Measurements from ENCODE around the gene CAMSAP1.
"Not testable (repeated sequence)": the region's sequence is repeated elsewhere in the genome, so short reads cannot be mapped to it uniquely, and the experiment has no call there.

Gene CAMSAP1, protein sequence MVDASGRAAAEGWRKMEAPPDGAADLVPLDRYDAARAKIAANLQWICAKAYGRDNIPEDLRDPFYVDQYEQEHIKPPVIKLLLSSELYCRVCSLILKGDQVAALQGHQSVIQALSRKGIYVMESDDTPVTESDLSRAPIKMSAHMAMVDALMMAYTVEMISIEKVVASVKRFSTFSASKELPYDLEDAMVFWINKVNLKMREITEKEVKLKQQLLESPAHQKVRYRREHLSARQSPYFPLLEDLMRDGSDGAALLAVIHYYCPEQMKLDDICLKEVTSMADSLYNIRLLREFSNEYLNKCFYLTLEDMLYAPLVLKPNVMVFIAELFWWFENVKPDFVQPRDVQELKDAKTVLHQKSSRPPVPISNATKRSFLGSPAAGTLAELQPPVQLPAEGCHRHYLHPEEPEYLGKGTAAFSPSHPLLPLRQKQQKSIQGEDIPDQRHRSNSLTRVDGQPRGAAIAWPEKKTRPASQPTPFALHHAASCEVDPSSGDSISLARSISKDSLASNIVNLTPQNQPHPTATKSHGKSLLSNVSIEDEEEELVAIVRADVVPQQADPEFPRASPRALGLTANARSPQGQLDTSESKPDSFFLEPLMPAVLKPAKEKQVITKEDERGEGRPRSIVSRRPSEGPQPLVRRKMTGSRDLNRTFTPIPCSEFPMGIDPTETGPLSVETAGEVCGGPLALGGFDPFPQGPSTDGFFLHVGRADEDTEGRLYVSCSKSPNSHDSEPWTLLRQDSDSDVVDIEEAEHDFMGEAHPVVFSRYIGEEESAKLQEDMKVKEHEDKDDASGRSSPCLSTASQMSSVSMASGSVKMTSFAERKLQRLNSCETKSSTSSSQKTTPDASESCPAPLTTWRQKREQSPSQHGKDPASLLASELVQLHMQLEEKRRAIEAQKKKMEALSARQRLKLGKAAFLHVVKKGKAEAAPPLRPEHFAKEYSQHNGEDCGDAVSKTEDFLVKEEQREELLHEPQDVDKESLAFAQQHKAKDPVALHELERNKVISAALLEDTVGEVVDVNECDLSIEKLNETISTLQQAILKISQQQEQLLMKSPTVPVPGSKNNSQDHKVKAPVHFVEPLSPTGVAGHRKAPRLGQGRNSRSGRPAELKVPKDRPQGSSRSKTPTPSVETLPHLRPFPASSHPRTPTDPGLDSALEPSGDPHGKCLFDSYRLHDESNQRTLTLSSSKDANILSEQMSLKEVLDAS (N-terminal part only)

DNA sequence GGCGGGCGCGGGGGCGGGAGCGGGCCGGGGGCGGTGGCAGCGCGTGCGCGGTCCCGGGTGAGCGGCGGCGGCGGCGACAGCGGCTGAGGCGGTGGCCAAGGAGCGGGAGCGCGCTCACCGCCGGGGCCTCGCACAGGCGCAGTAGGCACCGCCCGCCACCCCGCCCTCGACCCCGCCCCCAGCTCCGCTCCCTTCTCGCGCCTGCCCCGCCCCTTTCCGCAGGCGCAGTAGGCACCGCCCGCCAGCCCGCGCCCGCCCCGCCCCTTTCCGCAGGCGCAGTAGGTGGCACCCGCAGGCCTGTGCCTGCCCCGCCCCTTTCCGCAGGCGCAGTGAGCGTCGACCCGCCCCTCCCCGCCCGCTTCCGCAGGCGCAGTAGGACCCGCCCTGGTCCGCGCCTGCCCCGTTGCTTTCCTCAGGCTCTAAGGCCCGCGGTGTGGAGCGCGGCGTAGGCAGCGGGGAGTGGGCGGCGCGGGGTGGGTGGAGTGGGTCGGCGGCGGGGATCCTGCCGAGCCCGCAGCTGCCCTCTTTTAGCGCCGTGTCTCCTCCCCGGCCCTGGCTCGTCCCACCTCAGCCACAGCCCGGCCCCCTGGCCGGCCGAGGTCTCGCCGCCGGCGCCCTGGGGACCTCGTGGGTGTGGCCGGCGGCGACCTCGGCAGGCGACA lies at the start of gene CAMSAP1:
Gene CAMSAP1, minus strand, starts transcription at position 116 of the 662 bp plus-strand sequence. CDS start 387 bp downstream, outside the sequence.
- peak; percentile 94 for DNase-seq

DNA sequence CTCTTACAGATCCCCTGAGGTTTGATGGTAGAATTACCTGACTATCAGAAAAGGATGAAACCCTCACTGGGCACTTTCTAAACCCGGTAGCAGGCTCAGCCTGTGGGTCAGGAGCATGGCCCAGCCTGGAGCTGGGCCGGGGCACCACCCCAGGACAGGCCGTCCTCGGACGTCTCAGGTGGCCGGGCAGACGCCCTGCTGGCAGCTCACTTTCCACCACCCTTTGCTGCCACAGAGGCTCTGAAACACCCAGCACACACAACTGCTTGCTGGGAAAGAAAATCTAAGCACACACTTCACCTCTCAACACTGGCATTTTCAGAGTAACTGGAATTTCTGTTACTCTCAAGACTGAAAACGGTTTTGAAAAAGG lies 49.4 kb upstream of the CAMSAP1 start:
- DNase-seq = no peak

DNA sequence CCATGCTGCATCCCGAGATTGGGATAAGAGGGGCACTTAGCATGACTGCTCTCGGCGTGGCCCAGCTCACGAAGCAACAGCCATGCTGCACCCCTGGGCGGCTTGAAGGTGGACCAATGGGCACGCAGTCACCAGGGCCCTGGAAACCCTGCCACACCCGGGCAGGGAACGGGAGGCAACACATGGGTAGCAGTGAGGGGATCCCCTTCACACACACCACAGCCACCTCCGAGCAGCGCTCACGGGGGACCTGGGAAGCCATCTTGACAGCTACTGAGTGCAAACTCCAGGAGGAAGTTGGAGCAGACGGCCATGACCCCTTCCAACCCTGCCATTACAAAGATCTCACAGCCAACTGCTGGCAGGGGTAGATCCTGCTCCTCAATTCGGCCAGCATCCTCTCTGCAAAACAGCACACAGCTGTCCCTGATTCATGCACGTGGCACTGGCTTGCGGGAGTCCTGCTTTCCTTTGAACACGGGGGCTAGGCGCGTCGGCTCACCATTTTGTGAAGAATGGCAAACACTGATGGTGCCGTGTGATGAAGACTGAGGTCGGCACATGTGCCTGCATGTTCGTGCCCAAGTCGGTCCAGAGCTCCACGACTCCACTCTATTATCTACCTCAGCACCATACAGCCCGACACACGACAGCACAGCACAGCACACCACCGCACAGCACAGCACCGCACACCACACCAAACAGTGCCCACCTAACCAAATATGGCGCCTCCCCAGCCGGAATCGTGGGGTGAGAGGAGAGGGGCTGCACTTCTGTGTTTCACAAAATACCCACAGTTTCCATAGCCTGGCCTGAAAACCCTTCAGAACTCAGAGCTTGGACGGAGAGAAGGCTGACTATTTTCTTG lies 48.8 kb upstream of the CAMSAP1 start:
- no peak for DNase-seq

DNA sequence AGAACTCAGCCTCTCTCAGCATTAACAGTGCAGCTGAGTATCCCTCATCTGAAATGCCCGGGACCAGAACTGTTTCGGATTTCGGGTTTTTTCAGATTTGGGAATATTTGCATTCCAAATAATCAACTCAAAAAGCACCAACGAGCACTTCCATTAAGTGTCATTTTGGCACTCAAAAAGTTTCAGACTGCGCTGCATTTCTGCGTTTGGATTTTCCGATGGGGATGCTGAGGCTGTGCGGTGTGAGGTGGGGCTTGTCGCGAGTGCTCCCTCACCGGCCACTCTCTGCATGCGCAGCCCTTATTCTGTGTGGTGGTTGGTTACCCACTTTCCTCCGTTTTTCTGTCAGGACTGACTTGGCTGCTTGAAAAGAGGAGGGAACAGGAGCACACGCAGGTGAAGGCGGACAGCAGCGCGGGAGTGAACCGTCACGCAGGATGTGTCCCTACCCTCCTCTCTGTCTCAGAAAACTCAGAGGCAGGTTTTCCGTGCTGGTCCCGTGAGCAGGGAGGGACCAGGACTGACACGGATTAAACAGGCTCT lies 45.4 kb upstream of the CAMSAP1 start:
- DNase-seq = no peak

DNA sequence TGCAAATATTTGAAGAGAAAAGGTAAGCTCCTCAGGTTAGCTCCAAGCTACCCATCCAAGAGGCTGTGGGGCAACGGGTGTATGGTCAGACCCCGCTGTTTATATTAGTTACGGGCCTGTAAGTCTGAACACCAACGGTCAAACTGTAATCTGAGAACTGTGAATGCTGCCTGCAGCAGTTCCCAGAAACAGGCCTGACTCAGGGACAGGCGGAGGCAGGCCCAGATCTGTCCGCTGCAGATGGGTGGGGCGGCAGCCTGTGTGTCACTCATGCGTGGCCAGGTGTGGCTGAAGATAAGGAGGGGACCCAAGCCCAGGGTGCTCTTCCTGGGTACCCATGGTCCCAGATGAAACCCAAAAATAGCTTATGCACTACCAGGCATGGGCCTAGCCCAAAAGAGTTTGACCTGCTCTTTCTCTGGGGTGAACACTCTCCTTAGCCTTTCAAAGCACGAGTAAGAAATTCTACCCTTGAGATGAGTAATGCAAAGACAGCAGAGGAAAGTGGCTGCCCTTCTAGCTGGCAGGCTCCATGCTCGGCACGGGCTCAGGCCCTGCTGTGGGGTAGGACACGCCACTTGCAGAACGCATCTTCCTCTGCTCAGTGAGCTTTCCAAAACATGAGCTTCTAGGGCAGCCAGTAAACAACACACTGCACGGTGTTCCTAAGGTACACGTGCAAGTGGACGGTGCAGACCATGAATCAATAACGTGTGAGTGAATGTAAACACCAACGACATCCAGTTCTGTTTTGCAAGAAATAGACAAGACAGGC lies 44.7 kb upstream of the CAMSAP1 start:
- DNase-seq = no peak

DNA sequence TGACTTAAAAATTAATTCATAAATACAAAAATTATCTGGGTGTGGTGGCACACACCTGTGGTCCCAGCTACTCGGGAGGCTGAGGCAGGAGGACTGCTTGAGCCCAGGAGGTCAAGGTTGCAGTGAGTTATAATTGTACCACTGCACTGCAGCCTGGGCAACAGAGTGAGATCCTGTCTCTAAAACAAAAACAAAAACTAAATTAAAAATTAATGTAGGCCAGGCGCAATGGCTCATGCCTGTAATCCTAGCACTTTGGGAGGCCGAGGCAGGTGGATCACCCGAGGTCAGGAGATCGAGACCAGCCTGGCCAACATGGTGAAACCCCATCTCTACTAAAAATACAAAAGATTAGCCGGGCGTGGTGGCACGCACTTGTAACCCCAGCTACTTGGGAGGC lies 44.0 kb upstream of the CAMSAP1 start:
- DNase-seq = not testable (repeated sequence)

DNA sequence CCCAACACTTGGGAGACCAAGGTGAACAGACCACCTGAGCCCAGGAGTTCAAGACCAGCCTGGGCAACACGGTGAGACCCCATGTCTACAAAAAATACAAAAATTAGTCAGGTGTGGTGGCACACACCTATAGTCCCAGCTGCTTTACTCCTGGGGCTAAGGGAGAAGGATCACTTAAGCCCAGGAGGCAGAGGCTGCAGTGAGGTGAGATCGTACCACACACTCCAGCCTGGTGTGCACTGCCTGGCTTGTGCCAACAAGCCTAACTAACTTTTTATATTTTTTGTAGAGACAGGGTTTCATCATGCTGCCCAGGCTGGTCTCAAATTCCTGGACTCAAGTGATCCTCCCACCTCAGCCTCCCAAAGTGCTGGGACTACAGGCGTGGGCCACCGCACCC lies 43.5 kb upstream of the CAMSAP1 start:
- not testable (repeated sequence) for DNase-seq

DNA sequence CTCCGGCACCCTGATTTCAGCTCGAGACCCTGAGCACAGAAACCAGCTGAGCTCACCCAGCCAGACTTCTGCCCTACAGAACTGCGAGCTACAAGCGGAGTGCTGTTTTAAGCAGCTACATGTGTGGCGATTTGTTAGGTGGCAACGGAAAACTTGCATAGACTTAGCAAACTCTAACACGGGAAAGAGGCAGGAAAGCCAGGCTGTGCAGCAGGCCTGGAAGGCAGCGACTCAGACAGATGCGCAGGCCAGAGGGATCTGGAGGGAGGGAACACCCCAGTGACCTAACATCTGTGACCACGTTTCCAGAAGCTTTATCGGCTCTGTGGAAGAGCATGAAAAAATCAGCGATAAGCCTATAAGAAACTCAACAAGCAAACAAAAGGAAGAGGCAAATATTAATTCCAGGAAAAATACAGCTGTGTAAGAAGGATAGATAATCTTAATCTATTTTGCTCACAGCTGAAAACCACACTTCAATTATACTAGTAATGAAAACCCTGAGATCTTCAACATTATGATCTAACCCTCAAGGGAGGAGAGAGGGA lies 42.9 kb upstream of the CAMSAP1 start:
- DNase-seq = no peak

DNA sequence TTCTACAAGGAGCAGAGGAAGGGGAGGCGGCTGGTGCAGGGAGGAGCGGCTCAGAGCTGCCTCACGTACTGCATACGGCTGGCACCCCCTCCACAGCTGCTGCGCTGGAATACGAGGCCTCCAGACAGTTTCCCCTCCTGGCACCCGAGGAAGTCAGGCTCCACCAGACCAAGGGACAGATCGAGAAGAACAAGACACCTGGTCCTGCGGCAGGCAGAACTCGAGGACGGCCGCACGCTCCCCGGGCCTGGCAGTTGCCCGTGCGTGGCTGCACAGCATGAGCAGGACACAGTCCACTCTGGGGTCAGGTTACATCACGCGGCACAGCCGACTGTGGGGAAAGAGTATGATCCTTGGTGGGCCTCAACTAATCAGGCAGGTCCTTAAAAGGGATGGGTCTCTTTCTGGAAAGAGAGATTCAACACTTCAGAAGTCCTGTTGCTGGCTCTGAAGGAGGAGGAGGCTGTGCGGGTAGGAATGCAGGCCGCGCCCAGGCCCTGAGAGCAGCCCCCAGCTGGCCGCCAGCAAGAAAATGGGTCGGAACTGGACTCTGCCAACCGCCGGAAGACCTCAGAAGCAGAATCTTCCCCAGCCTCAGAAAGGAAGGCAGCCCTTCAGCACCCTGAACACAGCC lies 42.3 kb upstream of the CAMSAP1 start:
- no peak for DNase-seq

DNA sequence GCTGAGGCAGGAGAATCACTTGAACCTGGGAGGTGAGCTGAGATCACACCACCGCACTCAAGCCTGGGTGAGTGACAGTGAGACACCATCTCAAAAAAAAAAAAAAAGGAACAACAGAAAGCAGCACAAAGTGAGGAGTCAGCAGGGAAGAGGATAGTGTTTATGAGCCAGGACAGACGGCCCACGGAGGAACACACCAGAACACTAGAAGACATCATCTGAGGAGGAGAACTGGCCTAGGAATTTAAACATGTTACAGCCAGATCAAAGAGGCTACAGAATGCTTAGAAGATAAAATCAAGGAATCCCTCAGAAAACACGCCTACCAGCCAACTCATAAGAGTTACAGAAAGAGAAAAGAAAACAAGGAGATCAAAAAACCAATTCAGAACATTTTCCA lies 41.6 kb upstream of the CAMSAP1 start:
- DNase-seq = no peak

DNA sequence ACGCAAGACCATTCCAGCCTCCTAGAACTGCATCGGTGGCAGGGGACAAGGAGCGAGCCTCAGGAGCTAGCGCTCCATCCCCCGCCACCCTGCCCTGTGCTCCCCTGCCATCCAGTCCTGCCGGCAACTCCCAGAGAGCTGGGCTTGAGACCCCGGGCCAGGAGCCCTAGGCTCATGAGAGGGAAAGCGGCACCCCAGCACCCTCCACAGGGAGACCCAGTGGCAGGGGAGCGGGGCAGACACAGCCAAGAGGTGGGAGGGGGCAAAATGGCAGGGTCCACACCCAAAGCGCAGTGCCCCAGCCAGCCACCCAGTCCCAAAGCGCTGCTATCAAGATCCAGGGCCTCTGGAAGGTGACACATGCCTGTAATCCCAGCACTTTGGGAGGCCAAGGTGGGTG lies 41.1 kb upstream of the CAMSAP1 start:
- DNase-seq = no peak

DNA sequence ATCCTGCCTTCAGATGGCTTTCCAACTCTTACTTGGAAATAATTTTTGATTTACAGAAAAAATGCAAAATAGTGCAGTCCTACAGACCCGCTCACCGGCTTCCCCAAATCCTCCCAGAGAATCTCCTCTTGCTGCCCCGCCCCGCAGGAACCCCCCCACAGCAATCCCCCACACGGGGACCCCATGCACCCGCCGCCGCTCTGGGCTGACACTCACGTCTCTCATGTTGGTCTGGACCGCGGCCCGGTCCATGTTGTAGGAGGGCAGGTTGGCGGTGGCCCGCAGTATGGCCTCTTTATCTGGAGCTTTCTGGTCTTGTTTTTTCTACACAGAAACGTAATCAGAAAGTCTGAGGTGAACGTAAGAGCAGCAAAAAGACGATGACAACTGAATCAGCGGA lies 40.2 kb upstream of the CAMSAP1 start:
- no peak for DNase-seq

DNA sequence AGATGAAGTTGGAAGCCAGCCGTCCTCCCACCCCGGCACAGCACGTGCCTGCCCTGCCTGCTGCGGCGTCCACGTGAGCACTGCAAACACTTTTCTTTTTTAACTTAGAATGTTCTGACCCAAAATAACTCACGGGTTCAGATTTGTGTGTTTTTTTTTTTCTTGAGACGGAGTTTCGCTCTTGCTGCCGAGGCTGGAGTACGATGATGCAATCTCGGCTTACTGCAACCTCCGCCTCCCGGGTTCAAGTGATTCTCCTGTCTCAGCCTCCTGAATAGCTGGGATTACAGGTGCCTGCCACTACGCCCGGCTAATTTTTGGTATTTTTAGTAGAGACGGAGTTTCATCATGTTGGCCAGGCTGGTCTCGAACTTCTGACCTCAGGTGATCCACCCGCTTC lies 39.8 kb upstream of the CAMSAP1 start:
- DNase-seq = not testable (repeated sequence)

DNA sequence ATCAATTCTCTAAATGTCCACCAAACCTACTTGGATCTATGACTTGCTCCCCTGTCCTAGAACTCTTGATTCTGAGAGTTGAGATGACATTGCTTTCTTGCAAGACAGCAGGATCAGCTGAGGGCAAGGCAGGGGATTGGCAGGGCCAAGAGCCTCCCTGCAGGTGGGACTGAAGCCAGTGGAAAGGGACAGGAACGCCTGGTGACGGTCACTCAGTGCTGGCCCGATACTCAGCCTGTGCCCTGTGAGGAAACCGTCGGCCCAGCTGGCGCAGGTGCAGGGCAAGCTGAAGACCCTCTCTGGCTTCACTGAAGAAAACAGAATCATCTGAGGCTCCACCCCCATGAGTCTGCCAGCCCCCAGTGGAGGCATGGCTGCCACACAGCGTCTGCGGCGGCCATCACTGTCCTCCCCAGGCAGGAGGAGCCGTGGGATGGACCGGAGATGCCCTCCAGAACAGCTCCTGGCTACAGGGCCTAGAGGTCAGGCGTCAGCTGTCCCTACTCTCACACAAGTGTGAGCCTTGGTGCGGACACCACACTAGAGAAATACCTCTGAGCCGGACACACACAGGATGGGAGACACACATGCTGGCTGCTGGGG lies 39.1 kb upstream of the CAMSAP1 start:
- no peak for DNase-seq

DNA sequence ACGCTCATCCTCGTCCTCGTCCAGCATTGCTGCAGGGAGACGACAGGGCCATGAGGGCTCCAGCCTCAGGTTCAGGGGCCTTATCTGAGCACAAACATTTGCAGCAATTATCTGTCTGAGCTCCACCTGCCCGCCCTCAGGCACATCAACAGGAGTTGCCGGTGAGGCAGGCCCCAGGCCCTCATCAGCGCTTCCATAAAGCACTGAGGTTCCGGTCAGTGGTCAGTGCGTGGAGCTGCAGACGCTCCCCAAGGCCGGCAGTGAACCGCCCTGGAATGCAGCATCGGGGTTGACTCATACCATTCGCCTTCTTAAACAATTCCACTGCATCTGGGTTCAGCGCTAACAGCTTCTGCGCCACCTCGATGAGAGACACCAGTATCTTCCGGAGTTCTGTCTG lies 38.6 kb upstream of the CAMSAP1 start:
- no peak for DNase-seq

DNA sequence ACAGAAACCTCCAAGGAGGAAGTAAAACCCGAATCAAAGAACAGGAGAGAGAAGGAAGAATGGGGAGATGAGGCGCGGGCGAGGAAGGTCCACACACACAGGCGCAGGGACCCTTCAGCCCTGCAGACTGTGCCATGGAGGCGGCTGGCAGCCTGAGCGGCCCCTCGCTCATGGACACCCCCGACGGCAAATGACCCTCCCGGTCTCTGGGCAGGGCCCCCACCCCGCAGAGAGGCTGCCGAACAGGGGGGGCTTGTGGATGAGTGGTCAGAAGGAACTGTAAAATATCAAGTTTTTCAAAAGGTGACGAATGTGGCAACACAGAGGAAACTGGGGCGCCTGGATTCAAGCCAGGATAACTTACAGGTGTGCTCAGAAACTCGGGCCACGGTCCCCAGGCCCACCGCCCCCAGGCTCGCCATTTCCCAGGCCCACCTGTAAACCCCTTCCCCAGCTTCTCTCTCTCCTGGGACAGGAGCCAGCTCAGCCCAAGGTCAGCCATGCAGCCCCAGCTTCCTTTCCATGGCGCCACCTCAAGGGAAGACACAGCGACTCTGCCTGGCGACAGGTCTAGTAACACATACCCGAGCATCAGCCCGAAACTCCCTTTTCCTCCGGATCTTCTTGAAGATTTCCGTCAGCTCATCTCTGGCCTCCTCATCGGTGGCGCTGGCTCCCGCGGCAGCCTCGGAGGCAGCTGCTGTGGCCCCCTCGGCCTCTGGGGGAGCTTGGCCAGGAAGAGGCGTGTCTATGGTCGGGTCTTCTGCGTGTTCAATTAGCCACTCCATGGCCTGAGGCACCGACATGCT lies 37.3 kb upstream of the CAMSAP1 start:
- no peak for DNase-seq

DNA sequence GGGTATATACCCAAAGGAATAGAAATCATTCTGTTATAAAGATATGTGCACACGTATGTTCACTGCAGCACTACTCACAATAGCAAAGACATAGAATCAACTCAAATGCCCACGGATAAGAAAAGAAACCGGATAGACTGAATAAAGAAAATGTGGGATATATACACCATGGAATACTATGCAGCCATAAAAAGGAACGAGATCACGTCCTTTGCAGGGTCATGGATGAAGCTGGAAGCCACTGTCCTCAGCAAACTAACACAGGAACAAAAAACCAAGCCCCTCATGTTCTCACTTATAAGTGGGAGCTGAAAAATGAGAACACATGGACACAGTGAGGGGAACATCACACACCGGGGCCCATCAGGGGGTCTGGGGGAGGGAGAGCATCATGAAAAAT lies 36.3 kb upstream of the CAMSAP1 start:
- DNase-seq = not testable (repeated sequence)

DNA sequence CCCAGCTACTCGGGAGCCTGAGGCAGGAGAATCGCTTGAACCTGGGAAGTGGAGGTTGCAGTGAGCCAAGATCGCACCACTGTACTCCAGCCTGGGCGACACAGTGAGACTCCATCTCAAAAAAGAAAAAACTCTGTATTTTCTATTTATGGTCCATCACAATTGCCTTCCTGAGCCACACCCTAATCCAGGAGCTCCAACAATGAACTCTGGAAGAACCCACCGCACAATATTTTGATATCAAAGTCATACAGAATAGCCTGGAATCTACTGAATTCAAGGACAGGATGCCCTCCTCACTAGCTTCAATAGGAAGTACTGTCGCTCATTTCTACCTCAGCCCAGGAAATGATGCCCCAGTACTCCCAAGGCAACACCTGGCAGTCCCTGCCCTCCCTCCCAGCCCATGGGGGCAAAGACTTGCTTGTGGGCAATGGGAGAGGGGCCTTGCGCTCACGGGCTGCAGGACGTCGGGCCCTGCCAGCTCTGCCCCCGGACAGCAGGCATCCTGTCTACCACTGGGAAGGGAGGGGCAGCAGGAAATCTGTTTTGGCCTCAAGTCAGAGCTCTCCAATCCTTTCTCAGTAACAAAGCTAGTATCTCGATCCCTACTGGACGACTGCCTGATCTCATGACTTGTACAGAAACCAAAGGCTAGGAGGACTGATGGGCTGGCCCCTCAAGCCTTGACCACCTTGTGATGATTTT lies 34.1 kb upstream of the CAMSAP1 start:
- no peak for DNase-seq

All from activated gamma-delta T cell treated with Interleukin-2 at 50 U/mL for 16 hours (primary cell).